DMS 273 (cell line): ENCODE data around the gene CACNB1.
A peak's percentile ranks its signal among the peaks of the same experiment; 100 is the strongest.

Experiments used
- DNase-seq: peaks from one replicate; lab custom pipeline; 2025; ENCODE audit not compliant: unreplicated experiment; lab: John Stamatoyannopoulos, UW

CACNB1 gene

DNA sequence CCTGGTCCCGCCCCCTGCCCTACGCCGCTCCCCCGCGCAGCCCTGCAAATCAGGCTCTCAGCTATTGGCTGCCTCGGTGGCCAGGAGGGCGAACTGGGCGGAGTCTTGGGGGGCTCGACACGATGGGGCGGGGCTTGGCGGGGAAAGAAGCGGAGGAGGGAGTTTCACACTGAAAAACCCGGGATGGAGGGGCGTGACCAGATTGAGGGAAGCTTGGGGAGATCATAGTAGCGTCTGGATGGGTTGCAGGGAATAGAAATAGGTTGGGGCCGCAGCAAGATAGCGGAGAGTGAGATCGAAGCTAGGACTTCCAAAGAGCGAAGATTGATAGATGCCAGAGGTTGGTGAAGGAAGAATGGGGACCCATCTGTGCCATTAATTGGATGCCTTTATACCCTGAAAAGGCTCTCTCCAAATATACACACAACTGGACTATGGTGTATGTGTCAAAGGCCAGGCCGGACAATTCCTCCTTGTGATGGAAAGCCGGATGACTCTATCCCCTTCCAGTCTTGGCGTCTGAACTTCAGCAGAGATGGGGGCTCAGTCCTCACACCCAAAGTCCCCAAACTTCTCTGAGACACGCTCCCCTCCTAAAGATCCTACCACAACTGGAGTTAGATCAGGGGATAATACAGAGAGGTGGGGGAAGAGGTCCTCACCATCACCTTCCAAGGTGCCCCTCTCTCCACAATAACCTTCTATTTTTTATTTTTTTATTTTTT, 28.7 kb upstream of the CACNB1 start:
- peak; percentile 91 for DNase-seq

DNA sequence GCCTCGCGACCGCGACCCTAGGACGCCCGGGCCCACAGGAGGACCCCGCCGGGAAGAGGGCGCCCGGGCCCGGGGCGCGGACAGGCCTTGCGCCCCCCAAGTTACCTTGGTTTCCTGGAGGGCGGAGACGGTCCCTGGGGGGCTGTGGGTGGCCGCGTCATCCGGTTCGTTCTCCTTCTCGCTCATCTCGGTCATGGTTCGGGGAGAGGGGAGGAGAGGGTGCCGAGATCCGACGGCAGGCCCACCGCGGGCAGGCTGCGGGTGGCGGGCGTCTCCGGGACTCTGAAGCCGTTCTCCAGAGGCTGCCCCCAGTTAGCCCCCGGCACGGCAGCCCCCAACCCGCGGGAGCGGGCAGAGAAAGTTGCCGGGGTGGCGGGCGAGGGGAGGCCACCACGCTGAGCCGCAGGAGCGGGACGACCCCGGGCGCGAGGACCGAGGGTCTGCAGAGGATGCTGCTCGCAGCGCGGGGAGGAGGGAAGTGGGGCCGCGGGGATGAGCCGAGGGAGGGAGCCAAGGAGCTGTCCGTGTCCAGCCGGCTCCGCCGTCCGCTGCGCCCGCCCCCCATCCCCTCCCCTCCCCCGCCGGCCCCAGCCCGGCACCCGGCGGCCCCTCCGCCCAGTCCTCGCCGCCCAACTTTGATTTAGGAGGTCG, 28.0 kb upstream of the CACNB1 start, which contains the start of gene STAC2:
Gene STAC2, minus strand, starts transcription at position 638 of the 651 bp plus-strand sequence. Its CDS starts 443 bp downstream, at position 195.
- DNase-seq = no peak

DNA sequence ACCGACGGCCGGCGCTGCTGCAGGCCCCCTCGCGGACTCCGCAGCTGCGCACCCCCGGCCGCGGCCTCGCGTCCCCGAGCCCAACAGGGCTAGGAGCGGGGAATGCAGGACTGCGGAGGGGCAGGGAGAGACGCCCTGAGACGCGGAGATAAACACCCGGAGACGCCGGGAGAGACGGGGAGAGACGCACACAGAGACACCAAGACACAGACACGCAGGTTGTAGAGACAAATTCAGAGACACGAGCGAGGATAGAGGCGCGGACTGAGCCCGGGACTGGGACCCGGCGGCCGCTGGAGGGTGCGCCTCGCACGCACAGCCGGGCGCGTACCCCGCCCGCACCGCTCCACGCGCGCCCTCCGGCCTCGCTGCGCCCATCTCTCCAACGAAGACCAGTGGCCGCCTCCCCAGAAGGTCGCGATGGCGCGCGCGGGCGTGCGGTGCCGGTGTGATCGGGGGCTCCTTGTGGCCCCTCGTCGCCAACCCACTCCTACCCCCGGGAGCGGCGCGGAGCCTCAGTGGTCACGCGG, 27.4 kb upstream of the CACNB1 start:
- peak; percentile 60 for DNase-seq

DNA sequence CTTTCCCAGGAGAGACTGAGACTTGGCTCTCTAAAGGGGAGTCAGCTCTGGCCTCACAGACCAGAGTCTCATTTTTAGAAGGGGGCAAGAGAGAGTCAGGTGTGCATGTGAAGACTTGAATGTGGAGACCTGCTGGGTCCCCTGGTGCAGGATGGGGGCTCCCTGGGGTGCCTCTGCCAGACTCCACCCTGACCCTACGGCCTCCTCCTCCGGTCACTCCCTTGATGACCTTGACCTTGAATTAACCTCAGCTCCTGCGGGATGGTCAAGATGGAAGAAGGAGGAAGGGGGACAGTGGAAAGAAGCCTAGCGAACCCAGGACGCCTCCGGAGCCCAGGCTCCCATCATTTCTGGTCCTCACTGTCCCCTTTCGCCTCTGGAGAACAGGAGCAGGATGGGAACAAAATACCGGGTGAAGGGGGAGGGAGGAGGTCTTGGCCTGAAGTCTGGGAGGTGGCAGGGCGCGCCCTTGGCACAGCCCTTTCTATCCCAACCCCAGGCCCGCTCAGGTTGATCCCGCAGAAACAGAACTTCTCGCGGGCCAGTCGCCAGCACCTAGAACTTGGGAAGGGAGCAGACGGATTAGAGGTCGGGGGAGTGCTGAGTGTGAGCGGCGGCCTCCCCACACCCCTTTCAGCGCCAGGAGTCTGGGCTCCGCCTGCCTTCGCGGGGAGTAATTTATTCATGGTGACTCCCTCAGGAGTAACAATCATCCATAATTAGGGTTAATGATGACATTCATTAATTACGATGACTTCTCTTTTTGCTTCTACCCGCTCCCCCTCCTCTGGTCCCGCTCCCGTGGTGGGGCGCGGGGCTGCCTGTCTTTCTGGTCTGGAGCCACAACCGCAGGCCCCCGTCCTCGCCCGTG, 26.7 kb upstream of the CACNB1 start:
- peak; percentile 60 for DNase-seq

DNA sequence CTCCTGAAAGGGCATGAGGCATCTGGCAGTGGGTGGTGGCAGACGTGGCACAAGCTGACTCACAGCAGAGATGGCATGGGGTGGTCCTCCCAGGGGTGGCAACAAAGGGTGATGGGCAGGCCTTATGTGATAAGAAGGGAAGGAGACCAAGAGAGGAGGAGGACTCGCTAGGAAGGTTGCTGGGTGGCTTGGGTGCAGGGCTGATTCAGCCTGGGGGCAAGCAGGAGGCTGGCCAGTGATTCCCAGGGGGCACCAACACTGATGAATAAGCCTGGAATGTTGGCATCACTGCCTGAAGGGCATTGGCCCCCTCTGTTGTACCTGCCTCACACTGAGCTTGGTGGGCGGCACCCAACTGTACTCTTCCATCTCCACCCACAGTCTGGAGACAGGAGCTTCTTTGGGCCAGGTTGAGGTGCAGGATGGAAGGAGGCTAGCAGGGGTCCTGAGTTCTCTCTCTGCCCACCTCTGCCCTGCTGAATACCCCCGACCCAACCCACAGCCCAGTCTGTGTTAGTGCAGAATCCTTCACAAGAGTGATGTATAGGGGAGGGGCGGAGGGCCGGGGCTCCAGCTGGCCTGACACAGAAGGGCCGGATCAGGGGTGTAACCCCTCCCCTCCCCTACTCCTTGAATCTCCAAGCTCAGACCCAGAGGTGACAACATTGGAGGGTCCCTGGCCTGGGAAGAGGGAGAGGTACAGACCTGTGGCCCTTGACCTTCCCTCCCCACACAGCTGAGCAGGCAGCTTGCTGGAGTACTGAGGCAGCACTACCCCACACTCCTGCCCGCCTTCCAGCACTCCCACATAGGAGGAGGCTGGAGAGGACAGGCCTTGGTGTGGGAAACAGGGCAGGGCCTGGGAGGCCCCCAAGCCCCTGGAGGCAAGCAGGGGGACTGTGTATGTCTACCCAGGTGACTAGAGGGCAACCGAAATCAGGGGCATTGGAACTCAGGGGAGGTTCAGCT, 25.7 kb upstream of the CACNB1 start:
- DNase-seq = no peak

DNA sequence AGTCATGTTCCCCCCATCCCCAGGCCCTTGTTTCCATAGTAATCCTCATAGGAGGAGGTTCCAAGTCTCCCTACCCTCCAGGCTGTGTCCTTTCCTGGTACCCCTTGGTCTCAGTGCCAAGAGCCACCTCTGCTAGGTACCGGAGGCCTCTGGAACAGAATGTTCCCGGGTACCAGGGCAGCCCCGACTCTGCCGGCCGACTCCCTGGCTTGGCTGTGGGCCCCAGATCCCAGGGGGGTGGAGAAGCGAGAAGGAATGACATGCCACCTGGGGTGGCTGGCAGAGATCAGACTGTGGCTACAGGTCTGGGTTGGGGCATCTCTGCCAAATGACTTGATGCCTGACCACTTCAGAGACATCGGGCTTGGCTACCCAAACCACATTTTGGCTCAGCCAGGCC, 24.7 kb upstream of the CACNB1 start:
- no peak for DNase-seq

DNA sequence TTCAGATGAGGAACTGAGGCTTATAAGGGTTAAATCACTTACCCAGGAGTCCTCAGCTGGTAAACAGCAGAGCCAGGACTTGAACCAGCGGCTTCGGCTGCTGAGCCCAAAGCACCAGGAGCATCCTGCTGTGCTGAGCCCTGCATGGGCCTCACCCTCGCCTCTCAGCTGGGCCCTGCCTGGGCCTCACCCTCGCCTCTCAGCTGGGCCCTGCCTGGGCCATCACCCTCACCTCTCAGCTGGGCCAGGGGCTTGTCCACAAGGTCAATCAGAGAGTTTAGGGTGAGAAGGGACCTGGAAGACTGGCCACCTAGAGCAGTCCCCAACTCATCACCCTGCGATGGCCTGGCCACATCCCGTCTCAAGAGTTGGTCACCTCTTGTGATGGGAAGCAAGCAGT, 24.1 kb upstream of the CACNB1 start:
- DNase-seq = no peak

DNA sequence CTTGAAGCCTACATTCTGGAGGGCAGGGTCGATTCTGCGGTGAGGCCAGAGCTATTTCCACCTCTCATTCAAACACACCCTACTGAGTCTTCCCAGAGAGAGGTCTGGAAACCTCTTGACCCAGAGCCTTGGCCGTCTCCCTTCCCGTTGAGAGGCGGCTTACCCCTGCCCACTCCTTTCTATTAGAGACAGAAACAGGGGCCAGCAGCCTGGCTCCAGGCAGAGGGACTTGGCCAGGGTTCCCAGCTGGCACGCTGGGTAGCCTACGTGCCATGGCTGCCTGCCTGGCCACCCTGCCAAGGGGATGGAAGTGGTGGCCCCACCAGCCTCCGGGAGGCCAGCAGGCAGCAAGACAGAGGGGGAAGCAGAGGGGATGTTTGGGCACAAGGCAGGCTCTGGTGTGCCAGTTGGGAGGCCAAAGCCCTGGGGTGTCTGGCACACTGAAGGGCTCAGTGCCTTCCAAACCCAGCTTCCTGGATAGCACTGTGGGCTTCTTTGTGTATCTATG, 22.2 kb upstream of the CACNB1 start:
- DNase-seq = no peak

DNA sequence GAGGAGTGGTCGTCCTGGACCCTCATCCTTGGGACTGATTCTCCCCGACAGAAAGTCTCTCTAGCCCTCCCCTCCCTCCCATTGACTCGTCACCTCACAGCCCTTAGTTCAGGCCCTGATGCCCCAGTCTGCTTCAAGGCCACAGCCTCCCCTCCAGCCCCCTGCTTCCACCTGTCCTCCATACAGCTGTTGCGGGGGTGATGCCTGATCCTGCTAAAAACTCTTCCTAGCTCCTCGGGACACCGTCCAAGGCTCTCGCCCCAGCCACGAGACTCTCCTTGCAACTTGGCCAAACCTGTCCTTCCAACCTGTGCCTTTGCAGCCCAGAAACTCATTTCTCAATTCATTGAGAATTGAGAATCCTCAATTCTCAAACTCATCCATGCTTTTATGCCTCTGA, 21.4 kb upstream of the CACNB1 start:
- DNase-seq = no peak

DNA sequence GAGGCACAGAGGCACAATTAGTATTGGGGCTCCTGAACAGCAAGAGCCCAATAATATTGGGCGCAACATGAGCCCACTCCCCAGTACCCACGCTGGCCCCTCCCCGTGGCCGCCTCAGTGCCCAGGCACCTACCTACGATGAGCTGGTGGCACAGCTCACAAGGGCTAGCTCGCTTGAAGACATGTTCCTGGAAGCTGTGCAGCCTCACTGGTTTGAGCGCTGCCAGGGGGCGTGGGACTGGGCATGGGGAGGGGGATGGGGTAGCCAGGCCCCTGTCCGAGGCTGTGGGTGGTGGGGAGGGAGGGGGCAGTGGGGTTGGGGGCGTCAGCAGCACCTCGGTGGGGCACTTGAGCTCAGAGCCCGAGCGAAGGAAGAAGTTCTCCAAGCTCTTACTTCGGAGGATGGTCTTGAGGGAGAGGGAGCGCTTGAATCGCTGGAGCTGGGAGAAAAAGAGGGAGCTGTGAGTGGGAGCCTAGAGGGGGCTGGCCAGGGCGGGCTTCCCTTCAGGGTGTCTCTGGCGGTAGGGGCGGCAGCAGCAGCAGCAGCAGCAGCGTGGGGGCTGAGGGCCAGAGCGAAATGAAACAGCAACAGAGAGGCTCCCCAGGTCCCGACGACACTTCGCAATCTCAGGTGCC, 20.4 kb upstream of the CACNB1 start:
- no peak for DNase-seq

DNA sequence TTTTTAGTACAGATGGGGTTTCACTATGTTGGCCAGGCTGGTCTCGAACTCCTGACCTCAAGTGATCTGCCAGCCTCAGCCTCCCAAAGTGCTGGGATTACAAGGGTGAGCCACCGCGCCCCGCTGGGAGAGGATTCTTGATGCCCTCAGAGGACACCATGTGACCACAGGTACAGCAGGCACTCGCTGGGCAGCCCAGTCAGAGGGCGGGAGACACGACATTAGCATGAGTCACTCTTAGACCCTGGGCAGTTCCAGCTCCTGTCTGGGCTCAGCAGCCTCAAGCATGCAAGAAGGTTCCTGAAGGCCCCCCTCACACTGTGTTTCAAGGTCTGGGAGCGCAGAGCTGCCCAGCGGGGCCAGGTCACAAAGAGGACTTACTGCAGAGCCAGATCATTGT, 16.4 kb upstream of the CACNB1 start:
- no peak for DNase-seq

DNA sequence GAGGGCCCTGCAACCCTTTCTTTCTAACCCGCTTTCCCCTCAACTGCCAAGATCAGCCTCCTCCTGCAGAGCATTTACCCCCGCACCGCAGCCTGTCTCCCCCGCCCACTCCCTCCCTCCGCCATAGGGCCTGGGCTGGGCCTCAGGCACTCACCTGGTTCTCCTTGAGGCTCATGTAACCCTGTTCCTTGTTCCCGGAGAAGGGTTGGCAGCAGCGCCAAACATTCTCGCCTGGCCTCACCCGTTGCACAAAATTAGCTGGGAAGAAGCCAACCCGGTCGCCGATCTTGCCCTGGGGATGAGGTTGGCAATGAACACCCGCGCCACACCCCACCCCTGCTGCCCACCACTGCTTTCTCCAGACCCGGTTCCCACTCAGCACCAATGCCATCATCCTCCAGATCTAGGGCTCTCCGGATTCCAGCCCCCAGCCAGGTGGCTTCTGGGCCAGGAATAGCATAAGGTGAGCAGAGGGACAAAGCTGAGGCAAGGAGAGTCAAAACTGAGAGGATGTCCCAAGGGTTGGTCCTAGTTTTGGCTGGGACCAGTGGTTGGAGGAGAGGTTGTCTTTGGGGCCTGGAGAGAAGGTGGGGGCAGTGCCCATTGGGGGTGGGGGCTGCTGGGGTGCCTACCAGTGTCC, 15.5 kb upstream of the CACNB1 start:
- DNase-seq = peak; percentile 61

DNA sequence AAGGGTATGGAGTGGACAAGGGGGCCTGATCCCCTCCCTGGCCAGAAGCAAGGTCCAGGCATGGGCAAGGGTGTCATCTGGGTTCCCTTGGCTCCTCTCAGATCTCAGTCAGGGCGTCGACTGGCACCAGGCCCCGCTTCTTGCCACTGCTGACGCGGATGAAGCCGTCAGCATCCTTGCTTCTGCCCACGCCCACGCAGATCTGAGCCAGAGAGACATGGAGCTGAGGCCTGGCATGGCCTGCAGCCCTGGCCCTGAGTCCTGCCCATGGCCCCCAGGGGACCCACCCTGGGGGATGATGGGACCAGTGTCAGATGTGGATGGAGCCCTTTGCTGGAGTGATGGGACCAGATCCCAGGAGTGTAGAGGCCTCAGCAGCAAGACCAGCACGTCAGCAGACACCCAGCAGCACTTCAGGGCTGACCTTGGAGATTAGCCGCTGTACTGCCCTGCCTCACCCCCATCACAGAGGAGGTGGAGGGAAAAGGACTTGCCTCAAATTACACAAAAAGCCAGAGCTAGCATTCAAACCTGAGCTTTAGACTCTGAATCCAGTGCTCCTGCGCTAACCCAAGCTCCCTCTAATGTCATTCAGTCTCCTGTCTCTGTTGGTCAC, 14.8 kb upstream of the CACNB1 start:
- no peak for DNase-seq

DNA sequence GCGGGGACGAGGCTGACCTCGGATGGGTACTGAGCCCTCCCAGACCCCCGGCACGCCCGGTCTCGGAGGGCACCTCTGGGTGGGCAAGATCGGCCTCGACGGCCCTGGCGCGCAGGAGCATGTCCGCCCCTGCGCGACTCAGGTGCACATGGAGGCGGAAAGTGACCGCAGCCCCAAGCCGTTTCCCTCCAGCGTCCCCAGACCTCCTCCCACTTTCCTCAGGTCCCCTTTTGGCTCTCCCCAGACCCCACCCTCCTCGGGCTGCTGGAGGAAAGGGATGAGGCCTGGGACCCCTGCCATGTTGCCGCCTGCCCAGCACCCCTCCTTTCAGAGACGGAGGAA, 12.6 kb upstream of the CACNB1 start:
- no peak for DNase-seq

DNA sequence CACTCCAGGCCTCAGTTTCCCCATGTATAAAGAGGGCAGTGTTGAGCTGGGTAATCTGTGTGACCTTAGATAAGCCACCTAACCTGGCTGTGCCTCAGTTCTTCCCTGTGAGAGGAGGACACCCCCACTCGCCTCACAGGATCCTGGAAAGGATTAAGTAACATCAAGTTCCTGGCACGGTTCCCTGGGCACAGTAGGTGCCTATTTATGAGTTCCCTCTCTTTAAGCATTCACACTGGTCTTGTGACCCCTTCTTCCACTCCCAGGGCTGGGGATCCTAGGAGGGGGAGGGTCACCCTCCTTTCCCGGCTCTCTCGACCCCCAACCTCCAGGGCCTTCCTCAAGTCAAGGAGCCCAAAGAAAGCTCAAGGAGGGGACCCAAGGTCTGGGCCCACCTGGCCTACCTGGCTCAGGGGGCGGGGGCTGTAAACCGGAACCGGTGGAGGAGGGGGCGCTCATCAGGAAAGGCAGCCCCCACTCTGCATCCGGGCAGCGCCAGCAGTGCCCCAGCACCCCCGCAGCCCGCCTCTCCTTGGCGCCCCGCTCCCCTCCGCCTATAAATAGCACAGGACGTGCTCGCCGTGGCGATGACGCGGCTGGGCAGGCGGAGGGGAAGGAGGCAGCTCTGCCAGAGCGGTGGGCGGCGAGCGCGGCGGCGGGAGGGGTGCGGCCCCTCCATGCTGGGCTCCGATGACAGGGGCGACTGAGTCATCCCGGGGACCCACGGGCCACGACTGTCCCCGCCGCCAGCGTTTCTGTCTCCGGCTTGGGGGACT, 12.0 kb upstream of the CACNB1 start:
- peak; percentile 70 for DNase-seq

DNA sequence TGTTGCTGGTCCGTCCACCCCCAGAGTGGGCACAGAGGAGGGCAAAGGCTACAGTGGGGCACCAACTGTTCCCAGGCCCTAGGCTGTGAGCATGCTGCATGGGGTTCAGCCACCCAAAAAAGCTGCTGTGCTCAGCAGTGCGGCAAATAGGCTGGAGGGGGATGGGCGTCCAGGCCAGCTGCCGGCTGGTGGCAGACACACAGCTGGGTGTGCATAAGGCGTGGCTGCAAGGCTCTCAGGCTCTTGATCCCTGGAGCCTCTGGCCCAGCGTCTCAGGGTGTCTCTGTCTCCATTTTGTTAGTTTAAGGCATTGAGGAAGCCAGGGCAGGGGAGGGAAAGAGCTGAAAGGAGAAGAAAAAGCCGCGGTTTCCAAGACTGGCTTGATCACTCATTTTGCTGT, 11.4 kb upstream of the CACNB1 start:
- DNase-seq = peak; percentile 91

DNA sequence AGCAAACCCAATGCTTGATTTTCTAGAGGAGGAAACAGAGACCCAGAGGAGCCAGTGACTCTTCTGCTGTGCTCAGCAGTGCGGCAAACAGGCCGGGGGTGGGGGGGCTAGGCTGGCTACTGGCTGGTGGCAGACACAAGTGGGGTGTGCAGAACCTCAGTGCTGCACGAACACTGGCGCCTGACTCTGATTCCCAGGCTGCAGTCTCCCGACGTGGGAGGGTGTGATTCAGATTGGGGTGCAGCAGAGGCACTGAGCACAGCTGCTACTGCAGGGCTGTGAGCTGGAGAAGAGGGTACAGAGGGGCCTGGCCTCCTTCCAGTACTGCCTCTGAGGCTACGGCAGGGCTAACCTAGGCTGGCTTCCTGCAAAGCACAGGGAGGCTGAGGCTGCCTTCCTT, 10.7 kb upstream of the CACNB1 start:
- DNase-seq = peak; percentile 61

DNA sequence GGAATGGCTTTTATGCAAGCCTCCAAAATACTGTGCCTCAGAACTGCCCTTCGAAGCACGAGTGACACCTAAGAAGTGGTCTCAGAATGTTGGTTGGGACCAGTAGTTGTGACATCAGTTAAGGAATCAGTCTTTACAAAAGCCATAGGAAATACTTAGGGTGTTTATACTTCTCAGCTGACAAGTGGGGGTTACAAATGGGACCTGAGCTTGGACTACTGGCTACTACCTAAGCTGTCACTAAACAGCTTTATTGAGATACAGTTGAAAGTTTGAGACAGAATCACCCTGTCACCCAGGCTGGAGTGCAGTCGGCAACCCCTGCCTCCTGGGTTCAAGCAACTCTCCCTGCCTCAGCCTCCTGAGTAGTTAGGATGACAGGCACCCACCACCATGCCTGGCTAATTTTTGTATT, 7.7 kb upstream of the CACNB1 start:
- DNase-seq = peak; percentile 67
